ENCODE measurements around the gene REX1BD.

DNA sequence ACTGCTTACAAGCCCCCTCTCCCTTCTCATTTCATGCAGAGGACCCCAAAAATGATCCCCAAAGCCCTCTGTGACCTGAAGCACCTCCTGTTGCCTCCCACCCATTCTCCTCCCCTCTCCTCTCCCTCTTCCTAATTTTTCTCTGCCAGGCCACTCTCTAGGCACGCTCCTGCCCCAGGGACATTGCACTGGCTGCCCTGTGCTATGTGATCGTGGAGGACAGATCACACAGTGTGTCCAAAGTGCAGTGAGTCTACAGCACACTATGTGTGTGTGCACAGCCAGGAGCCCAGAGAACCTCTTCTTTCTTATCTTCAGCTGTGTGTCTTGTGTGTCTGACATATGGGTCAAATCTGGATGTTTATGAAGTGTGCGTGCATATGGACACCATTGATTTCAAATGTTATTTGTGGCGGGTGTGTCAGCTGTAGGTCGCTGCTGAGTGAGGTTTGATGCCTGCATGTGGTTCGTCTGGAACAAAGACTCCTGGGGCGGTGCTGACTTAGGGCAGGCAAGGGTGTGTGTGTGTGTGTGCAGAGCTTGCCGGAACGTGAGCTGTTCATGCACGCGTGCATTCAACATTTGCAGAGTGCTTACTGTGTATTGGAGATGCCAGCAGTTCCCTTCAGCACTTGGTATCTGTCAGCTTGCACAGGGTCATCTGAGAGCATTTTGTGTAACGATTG, 46.2 kb downstream of the REX1BD start:
- TF ChIP-seq, protein P1, sequence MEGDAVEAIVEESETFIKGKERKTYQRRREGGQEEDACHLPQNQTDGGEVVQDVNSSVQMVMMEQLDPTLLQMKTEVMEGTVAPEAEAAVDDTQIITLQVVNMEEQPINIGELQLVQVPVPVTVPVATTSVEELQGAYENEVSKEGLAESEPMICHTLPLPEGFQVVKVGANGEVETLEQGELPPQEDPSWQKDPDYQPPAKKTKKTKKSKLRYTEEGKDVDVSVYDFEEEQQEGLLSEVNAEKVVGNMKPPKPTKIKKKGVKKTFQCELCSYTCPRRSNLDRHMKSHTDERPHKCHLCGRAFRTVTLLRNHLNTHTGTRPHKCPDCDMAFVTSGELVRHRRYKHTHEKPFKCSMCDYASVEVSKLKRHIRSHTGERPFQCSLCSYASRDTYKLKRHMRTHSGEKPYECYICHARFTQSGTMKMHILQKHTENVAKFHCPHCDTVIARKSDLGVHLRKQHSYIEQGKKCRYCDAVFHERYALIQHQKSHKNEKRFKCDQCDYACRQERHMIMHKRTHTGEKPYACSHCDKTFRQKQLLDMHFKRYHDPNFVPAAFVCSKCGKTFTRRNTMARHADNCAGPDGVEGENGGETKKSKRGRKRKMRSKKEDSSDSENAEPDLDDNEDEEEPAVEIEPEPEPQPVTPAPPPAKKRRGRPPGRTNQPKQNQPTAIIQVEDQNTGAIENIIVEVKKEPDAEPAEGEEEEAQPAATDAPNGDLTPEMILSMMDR (conservative IDR thresholded peaks at IDR 0.05), result no peak
- TF ChIP-seq ZFX (IDR thresholded peaks at IDR 0.05), result no peak
